ENCODE results near the gene RNF19B. TPM values are rescaled to one million over a fixed set of nuclear protein-coding genes. Genes with fewer than 3 reads are reported as not detected.

The RNF19B gene
- total RNA-seq, 4 donors from 2014 or later: 15.0 to 38.8 (median 29.2) TPM

DNA sequence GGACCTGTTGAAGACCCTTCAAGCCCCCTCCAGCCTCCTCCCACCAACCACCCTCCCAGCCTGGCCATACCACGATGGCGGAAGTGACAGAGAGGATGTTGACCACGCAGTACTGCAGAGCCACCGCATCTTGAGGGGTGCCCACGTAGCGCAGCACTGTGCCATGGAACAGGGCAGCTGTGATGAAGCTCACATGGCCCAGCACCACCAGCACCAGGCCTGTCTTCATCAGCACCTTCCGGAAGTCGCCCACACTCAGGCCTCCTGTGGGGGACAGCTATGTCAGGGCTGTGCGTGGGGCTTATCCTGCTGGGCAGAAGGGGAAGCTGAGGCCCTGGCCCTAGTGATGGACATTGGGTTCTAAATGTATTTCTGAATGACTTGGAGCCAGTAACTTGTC, 66.6 kb downstream of the RNF19B start:
- ATAC-seq (ENCODE audit: low FRiP score) (no peak), DNase-seq (ENCODE audit: low spot score) (no peak)
- TF ChIP-seq, protein P1, sequence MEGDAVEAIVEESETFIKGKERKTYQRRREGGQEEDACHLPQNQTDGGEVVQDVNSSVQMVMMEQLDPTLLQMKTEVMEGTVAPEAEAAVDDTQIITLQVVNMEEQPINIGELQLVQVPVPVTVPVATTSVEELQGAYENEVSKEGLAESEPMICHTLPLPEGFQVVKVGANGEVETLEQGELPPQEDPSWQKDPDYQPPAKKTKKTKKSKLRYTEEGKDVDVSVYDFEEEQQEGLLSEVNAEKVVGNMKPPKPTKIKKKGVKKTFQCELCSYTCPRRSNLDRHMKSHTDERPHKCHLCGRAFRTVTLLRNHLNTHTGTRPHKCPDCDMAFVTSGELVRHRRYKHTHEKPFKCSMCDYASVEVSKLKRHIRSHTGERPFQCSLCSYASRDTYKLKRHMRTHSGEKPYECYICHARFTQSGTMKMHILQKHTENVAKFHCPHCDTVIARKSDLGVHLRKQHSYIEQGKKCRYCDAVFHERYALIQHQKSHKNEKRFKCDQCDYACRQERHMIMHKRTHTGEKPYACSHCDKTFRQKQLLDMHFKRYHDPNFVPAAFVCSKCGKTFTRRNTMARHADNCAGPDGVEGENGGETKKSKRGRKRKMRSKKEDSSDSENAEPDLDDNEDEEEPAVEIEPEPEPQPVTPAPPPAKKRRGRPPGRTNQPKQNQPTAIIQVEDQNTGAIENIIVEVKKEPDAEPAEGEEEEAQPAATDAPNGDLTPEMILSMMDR (IDR thresholded peaks at IDR 0.05): no peak

GRCh38 chr1:32897082-32898049, 67.2 kb downstream of the RNF19B start:
- DNase-seq (ENCODE audit: low spot score): no peak
- ATAC-seq (ENCODE audit: low FRiP score): no peak
- TF ChIP-seq, protein P1 (IDR thresholded peaks at IDR 0.05): no peak

GRCh38 chr1:32896451-32896850, 68.2 kb downstream of the RNF19B start:
- ATAC-seq (ENCODE audit: low FRiP score): no peak
- TF ChIP-seq, protein P1 (IDR thresholded peaks at IDR 0.05): no peak
- DNase-seq (ENCODE audit: low spot score): no peak

DNA sequence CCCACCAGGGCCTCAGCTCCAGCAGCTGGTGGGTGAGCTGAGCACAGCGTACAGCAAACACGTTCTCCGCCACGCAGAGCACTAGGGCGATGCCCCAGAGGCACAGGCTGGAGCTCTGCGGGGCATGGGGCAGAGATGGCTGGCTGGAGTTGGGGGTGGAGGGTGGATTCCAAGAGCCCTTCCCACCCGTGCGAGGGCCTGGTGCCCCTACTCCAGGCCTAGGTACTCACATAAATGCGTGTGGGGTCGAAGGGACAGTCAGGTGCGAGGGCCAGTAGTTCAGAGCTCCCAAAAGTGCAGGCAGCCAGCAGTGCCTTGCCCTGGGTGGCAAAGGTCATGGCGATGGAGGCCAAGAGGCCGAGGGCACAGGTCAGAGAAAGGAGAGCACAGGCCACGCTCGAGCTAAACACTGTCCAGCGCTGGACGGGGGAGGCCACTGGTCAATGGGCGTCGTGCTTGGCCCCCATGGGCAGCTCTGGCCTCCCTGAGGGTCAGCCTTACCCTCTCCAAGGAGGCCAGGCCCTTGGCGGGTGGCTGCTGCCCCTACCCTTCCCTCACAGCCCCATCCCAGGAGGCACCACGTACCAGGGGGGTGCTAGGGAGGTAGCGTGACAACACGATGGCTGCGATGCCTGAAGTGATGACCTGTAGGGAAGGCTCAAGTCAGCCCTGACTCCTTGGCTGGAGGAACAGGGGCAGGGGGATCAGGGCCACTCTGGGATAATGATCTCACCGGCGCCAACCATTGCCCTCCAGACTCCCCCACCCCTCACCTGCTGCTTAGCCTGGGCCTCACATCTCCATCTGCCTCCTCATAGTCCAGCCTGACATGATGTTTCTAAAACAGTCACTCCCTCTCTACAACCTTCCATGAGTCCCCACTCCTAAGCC, 69.0 kb downstream of the RNF19B start:
- TF ChIP-seq, protein P1 (IDR thresholded peaks at IDR 0.05): no peak
- DNase-seq (ENCODE audit: low spot score) (no peak), ATAC-seq (ENCODE audit: low FRiP score) (no peak)

- ATAC-seq (ENCODE audit: low FRiP score): no peak
- TF ChIP-seq, protein P1 (IDR thresholded peaks at IDR 0.05): no peak
- no peak for DNase-seq (ENCODE audit: low spot score)
Observed at GRCh38 chr1:32894681-32895080, 69.9 kb downstream of the RNF19B start.

DNA sequence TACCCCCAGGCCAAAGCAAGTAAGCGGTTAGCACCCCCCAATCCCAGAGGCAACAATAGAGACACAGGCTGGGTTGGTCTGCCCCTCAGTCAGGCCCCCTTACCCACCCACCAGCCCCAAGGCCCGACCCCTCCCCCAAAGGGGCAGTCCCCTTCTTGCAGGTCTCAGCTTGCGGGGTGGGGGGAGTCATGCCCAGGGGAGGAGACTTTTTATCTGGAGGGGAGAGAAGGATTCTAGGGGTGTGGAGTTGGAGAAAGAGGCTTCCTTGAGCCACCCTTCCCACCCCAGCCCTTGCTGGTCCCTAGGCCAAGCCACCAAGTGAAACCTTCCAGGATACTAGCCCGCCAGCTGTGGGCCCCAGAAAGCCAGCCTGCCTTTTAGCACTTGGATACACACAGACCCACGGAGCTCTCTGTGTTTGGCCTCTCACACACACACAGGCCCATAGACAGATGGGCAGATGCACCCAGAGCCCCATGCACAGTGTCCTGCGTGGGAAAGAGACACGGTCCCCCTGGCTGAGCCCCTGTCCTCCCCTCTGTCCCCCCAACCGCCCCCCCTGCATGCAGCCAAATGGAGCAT, 70.5 kb downstream of the RNF19B start:
- DNase-seq (ENCODE audit: low spot score): no peak

More for the DNA sequence above, 70.5 kb downstream of the RNF19B start:
- ATAC-seq (ENCODE audit: low FRiP score): no peak
- TF ChIP-seq, protein P1 (IDR thresholded peaks at IDR 0.05): no peak
